ENCODE results near the gene ARVCF. TPM values are rescaled to one million over a fixed set of nuclear protein-coding genes. Genes with fewer than 3 reads are reported as not detected.
A peak's percentile ranks its signal among the peaks of the same experiment; 100 is the strongest.

The ARVCF gene
- total and polyA plus RNA-seq, 8 donors: 18.2 to 40.3 (median 24.4) TPM

- Histone ChIP-seq H3K9me3 (no peaks in the 10 kb centered on the region), H3K4me1 (no peaks in the 10 kb centered on the region), H3K27ac (no peak overlapping the region), H3K27me3 (no peaks in the 10 kb centered on the region), H3K36me3 (peaks cover 0 to 34% of the 10 kb centered on the region in 2 donors), H3K4me3 (no peak overlapping the region)
- ATAC-seq: no peak
- TF ChIP-seq, protein P1, sequence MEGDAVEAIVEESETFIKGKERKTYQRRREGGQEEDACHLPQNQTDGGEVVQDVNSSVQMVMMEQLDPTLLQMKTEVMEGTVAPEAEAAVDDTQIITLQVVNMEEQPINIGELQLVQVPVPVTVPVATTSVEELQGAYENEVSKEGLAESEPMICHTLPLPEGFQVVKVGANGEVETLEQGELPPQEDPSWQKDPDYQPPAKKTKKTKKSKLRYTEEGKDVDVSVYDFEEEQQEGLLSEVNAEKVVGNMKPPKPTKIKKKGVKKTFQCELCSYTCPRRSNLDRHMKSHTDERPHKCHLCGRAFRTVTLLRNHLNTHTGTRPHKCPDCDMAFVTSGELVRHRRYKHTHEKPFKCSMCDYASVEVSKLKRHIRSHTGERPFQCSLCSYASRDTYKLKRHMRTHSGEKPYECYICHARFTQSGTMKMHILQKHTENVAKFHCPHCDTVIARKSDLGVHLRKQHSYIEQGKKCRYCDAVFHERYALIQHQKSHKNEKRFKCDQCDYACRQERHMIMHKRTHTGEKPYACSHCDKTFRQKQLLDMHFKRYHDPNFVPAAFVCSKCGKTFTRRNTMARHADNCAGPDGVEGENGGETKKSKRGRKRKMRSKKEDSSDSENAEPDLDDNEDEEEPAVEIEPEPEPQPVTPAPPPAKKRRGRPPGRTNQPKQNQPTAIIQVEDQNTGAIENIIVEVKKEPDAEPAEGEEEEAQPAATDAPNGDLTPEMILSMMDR (IDR thresholded peaks at IDR 0.05): no peak
- intact Hi-C loops (cut with DNase I): no loop called here
- peak in 1 of 4 donors; percentile 2 for DNase-seq
These were observed 95.0 kb downstream of the ARVCF start for GRCh38 chr22:19921544-19922081.

Small RNAs within 50 kb of the gene (microRNA-seq; reads per million reads assigned to microRNA genes)
- 887 to 899 reads per million in 2 donors for gene MIR185
- 0 reads per million in 2 donors for gene MIR4761

Other genes starting within 250 kb of the ARVCF start
- 1 to 10 TPM; 6.7 to 7.9 TPM for gene GNB1L, start 161.9 kb downstream of the ARVCF start, total RNA-seq
- 1 to 10 TPM; 4.3 to 7.2 (median 5.2) TPM for gene GNB1L, start 161.9 kb downstream of the ARVCF start, polyA plus RNA-seq (ENCODE audit: insufficient read length in 6 of 6)
- 10 to 100 TPM; 21.4 to 28.0 TPM for gene RTL10, start 161.9 kb downstream of the ARVCF start, total RNA-seq
- 10 to 100 TPM; 18.4 to 34.7 (median 29.5) TPM for gene RTL10, start 161.9 kb downstream of the ARVCF start, polyA plus RNA-seq (ENCODE audit: insufficient read length in 6 of 6)
- gene COMT, start 75.1 kb downstream of the ARVCF start, total RNA-seq: 100 to 1,000 TPM; 191 to 249 TPM
- gene COMT, start 75.1 kb downstream of the ARVCF start, polyA plus RNA-seq (ENCODE audit: insufficient read length in 6 of 6): 100 to 1,000 TPM in 3 of 6 donors, 10 to 100 TPM in 3; 90.1 to 121 (median 97.2) TPM
- gene TXNRD2, start 75.0 kb downstream of the ARVCF start, total RNA-seq: 10 to 100 TPM; 36.5 to 42.8 TPM
- gene TXNRD2, start 75.0 kb downstream of the ARVCF start, polyA plus RNA-seq (ENCODE audit: insufficient read length in 6 of 6): 10 to 100 TPM; 17.6 to 24.2 (median 20.7) TPM
- gene TANGO2, start 4.3 kb upstream of the ARVCF start, total RNA-seq: 10 to 100 TPM; 45.9 to 47.2 TPM
- gene TANGO2, start 4.3 kb upstream of the ARVCF start, polyA plus RNA-seq (ENCODE audit: insufficient read length in 6 of 6): 10 to 100 TPM; 10.9 to 17.2 (median 12.6) TPM
- 10 to 100 TPM; 28.9 to 34.9 TPM for gene DGCR8, start 63.4 kb upstream of the ARVCF start, total RNA-seq
- gene DGCR8, start 63.4 kb upstream of the ARVCF start, polyA plus RNA-seq (ENCODE audit: insufficient read length in 6 of 6): 10 to 100 TPM; 42.2 to 63.2 (median 46.8) TPM
- 100 to 1,000 TPM in 1 of 2 donors, 10 to 100 TPM in 1; 63.7 to 111 TPM for gene RANBP1, start 99.3 kb upstream of the ARVCF start, total RNA-seq
- gene RANBP1, start 99.3 kb upstream of the ARVCF start, polyA plus RNA-seq (ENCODE audit: insufficient read length in 6 of 6): 100 to 1,000 TPM; 134 to 184 (median 154) TPM
- gene TRMT2A, start 100.4 kb upstream of the ARVCF start, total RNA-seq: 10 to 100 TPM; 40.9 to 60.4 TPM
- gene TRMT2A, start 100.4 kb upstream of the ARVCF start, polyA plus RNA-seq (ENCODE audit: insufficient read length in 6 of 6): 10 to 100 TPM; 39.3 to 54.9 (median 46.6) TPM
- 10 to 100 TPM; 63.0 to 81.8 TPM for gene ZDHHC8, start 115.0 kb upstream of the ARVCF start, total RNA-seq
- gene ZDHHC8, start 115.0 kb upstream of the ARVCF start, polyA plus RNA-seq (ENCODE audit: insufficient read length in 6 of 6): 10 to 100 TPM; 34.4 to 56.1 (median 43.7) TPM
- gene CCDC188, start 134.2 kb upstream of the ARVCF start, total RNA-seq: 1 to 10 TPM; 1.1 to 1.4 TPM
- 1 to 10 TPM; 1.1 to 3.9 (median 2.0) TPM for gene CCDC188, start 134.2 kb upstream of the ARVCF start, polyA plus RNA-seq (ENCODE audit: insufficient read length in 6 of 6)